ENCODE results near the gene EPS8L2.
"Not testable (repeated sequence)": the region's sequence is repeated elsewhere in the genome, so short reads cannot be mapped to it uniquely, and the experiment has no call there.

EPS8L2 gene

DNA sequence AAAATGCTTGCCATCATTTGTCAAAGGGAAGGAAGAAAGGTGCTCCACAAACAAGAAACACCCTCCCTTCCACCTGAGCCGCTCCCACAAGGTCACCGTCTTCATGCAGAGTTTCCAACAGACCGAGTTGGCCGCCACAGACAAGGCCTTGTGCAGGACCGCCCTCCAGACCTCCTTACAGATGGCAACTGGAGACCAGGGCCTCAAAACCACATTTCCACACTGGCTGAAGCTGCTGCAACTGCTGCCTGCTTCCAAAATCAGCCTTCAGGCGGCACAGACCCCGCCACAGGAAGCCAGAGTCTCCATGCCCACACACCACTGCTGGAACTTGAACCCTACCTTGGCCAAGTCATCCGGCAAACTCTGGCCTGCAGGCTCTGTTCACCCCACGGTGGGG lies 17.4 kb upstream of the EPS8L2 start:
- TF ChIP-seq, protein P1, sequence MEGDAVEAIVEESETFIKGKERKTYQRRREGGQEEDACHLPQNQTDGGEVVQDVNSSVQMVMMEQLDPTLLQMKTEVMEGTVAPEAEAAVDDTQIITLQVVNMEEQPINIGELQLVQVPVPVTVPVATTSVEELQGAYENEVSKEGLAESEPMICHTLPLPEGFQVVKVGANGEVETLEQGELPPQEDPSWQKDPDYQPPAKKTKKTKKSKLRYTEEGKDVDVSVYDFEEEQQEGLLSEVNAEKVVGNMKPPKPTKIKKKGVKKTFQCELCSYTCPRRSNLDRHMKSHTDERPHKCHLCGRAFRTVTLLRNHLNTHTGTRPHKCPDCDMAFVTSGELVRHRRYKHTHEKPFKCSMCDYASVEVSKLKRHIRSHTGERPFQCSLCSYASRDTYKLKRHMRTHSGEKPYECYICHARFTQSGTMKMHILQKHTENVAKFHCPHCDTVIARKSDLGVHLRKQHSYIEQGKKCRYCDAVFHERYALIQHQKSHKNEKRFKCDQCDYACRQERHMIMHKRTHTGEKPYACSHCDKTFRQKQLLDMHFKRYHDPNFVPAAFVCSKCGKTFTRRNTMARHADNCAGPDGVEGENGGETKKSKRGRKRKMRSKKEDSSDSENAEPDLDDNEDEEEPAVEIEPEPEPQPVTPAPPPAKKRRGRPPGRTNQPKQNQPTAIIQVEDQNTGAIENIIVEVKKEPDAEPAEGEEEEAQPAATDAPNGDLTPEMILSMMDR (IDR thresholded peaks at IDR 0.05; ENCODE audit: control extremely low read depth, extremely low read depth, low read depth, missing control alignments), result no peak
- CTCF ChIA-PET, result interaction anchor here (1.6 kb wide), 1 partner anchor 33 kb away, joined by 3 read pairs; no protein-coding TSS in a partner anchor
- POLR2A ChIA-PET, result no interaction called here
- no peak for DNase-seq (ENCODE audit: extremely low spot score)

- no peak for DNase-seq (ENCODE audit: extremely low spot score)
- ChIA-PET POLR2A (no interaction called here), CTCF (interaction anchor here (1.7 kb wide), 1 partner anchor 33 kb away, joined by 4 read pairs; no protein-coding TSS in a partner anchor)
- TF ChIP-seq, protein P1 (IDR thresholded peaks at IDR 0.05; ENCODE audit: control extremely low read depth, extremely low read depth, low read depth, missing control alignments), result no peak
These were observed 16.4 kb upstream of the EPS8L2 start for GRCh38 chr11:689625-690024.

- POLR2A ChIA-PET; DNase-seq (ENCODE audit: extremely low spot score): not testable (repeated sequence)
- CTCF ChIA-PET, result interaction anchor here (1.5 to 1.7 kb wide), 2 partner anchors 16 to 32 kb away, joined by 3 to 4 read pairs; no protein-coding TSS in a partner anchor
These were observed 15.8 kb upstream of the EPS8L2 start for GRCh38 chr11:690244-690643.

DNA sequence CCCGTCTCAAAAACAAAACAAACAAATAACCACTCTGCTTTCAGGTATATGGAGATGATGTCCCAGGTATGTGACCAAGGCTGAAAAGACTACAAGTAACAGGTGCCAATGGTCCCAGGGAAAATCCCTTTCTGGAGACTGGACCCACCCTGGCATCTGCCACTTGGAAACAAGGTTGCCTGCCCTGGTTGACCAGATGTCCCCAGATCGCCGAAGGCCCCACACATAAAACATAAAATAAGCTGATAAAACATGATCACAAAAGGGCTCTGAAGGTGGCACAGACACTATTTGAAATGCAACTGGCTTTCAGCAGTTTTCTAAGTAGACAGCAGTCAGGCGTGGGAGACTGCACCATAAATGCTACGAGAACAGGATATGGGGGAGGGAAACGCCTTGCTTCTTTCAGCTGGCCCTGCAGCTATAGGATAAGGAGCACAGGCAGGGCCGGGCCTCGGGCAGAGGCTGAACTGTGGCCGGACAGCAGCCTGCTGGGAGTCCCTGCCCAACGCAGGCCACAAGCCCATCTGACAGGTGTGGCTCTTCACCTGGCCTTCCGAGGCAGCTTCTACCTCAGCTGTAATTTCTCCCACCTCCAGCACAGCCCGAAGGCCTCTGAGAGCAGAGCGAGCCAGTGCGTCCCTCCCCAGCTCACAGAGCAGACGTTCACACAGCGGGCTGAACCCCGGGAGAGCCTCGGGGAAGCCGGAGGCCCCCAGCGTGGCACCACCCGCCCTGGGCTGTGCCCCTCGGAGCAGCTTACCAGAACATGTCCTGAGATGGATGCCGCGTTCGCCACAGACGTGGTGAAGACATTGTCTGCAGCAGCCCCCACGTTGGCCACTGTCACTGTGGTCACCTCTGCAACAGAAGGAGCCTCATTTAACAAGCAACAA lies 15.0 kb upstream of the EPS8L2 start:
- ChIA-PET CTCF (interaction anchor here (1.3 to 1.7 kb wide), 3 partner anchors 17 to 33 kb away, joined by 3 to 4 read pairs (median 3); no protein-coding TSS in a partner anchor), POLR2A (no interaction called here)
- no peak for DNase-seq (ENCODE audit: extremely low spot score)
- TF ChIP-seq, protein P1 (IDR thresholded peaks at IDR 0.05; ENCODE audit: control extremely low read depth, extremely low read depth, low read depth, missing control alignments), result no peak

DNA sequence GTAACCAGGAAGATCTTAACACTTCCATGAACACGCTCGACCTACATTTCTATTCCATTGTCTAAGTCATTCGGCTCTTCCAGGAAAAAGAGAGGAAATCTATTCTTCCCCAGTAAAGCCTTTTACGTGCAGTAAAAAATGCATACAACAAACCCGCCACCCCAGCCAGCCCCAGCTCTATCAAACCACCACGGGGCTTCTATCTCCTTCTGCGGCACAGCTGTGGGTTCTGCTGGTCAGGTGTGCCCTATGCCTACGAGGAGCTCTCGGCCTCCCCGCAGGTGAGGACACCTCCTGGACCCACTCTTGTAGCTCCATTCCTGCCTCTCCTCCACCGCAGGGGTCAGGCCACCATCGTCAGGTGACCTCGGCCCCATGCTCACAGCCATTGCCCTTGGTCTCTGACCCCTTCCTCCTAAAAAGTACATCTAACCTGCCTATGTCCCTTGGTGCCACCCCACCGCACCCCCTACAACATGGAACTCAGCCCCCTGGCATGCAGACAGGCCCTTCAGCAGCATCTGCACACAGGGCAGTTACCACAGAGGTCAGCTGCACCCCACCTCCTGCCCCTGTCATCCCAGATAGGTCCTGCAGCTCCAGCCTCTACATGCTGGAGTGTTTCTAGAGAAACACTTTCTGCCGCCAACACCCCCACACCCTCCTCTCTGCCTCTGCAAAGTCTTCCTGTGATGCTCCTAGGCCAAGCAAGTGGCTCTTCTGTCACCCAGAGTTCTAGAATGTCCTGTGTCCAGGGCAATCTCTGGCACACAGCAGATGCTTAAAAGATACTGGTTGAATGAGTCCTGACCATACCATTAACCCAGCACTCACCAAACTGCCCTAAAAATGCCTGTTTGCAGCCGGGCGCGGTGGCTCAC lies 14.1 kb upstream of the EPS8L2 start:
- TF ChIP-seq, protein P1 (IDR thresholded peaks at IDR 0.05; ENCODE audit: control extremely low read depth, extremely low read depth, low read depth, missing control alignments), result no peak
- DNase-seq (ENCODE audit: extremely low spot score), result no peak
- POLR2A ChIA-PET, result no interaction called here
- CTCF ChIA-PET, result interaction anchor here (1.3 to 2.3 kb wide), 3 partner anchors 12 to 32 kb away, joined by 3 to 9 read pairs (median 3); no protein-coding TSS in a partner anchor

- POLR2A ChIA-PET, result no interaction called here
- TF ChIP-seq, protein P1 (IDR thresholded peaks at IDR 0.05; ENCODE audit: control extremely low read depth, extremely low read depth, low read depth, missing control alignments), result no peak
- DNase-seq (ENCODE audit: extremely low spot score), result no peak
- CTCF ChIA-PET, result interaction anchor here (1.0 to 2.3 kb wide), 3 partner anchors 10 to 33 kb away, joined by 3 to 9 read pairs (median 4); no protein-coding TSS in a partner anchor
These were observed 13.1 kb upstream of the EPS8L2 start for GRCh38 chr11:692824-693414.

Measured in GM10248 (cell line).